Endodermal cell (in vitro differentiated cells): ENCODE results near the gene FAM163A. TPM values are rescaled to one million over a fixed set of nuclear protein-coding genes. Genes with fewer than 3 reads are reported as not detected.

Source experiments
- DNase-seq: peaks from one replicate; pipeline ENCODE4 v3.0.0-alpha.2; 2017
- H3K27ac ChIP-seq: 2 replicates; pipeline ENCODE4 v1.5.1; 2013; ENCODE audit warnings: mild to moderate bottlenecking, low read depth, low read length, moderate library complexity
- H3K27me3 ChIP-seq: 2 replicates; pipeline ENCODE4 v1.6.1; 2013; ENCODE audit warnings: mild to moderate bottlenecking, low read length, moderate library complexity; ENCODE audit not compliant: insufficient read depth, control insufficient read depth, poor library complexity, severe bottlenecking
- H3K36me3 ChIP-seq: 2 replicates; pipeline ENCODE4 v1.7.0; 2013; ENCODE audit warnings: mild to moderate bottlenecking, low read length, moderate library complexity; ENCODE audit not compliant: control insufficient read depth, insufficient read depth
- H3K4me1 ChIP-seq: one replicate; pipeline ENCODE4 v1.7.0; 2013; ENCODE audit warnings: low read length; ENCODE audit not compliant: control insufficient read depth, insufficient read depth
- H3K4me3 ChIP-seq: 2 replicates; pipeline ENCODE4 v1.5.1; 2013; ENCODE audit warnings: mild to moderate bottlenecking, low read length, moderate library complexity
- H3K9ac ChIP-seq: 2 replicates; pipeline ENCODE4 v1.6.1; 2013; ENCODE audit warnings: mild to moderate bottlenecking, low read length, moderate library complexity; ENCODE audit not compliant: poor library complexity, severe bottlenecking; ENCODE audit errors: extremely low read depth
- H3K9me3 ChIP-seq: 2 replicates; pipeline ENCODE4 v1.6.1; 2013; ENCODE audit warnings: mild to moderate bottlenecking, low read length, moderate library complexity; ENCODE audit not compliant: control insufficient read depth
- H3K27ac Mint-ChIP-seq: 2 replicates; pipeline ENCODE4 v1.8.0; 2020; ENCODE audit warnings: mixed read lengths
- H3K27me3 Mint-ChIP-seq: 2 replicates; pipeline ENCODE4 v1.8.0; 2021; ENCODE audit warnings: mild to moderate bottlenecking, mixed read lengths; ENCODE audit not compliant: insufficient read depth
- H3K36me3 Mint-ChIP-seq: 2 replicates; pipeline ENCODE4 v1.8.0; 2020; ENCODE audit warnings: low read depth, mixed read lengths
- H3K4me1 Mint-ChIP-seq: 2 replicates; pipeline ENCODE4 v1.8.0; 2020; ENCODE audit warnings: mixed read lengths
- H3K4me3 Mint-ChIP-seq: 2 replicates; pipeline ENCODE4 v1.8.0; 2020; ENCODE audit warnings: mild to moderate bottlenecking, moderate library complexity, mixed read lengths
- H3K9me3 Mint-ChIP-seq: 2 replicates; pipeline ENCODE4 v1.8.0; 2020; ENCODE audit warnings: mild to moderate bottlenecking, mixed read lengths
- WGBS, 2 experiments: methylation state at CpG; one replicate each; pipeline versions ENCODE4 v1.1.5 to v1.1.7; 2013; ENCODE audit warnings: missing lambda C conversion rate in 2 of 2, mixed read lengths in 1 of 2; ENCODE audit not compliant: insufficient coverage in 1 of 2, insufficient read length in 1 of 2; 5-methylcytosine and 5-hydroxymethylcytosine counted together
- total RNA-seq, 2 donors: library from RNA; stranded (reverse); fragmentation: NEBNext Ultra II Directional in 1 of 2; extraction: Animal tissue kit (Norgen Biotek cat#: 25700) in 1 of 2; gene quantifications; 2 replicates in 1 of 2; 3 replicates in 1 of 2; pipeline ENCODE4 v1.2.1, GENCODE V29; 2021
- TF ChIP-seq, protein P1 (sequence below): fragments of 200-600 bp; sonication (generic); conservative IDR thresholded peaks from 2 replicates; pipeline ENCODE4 v1.5.0; 2021; ENCODE audit warnings: antibody characterized with exemption, mild to moderate bottlenecking

Gene FAM163A
- total RNA-seq, 2 donors from 2014 or later = not detected

DNA sequence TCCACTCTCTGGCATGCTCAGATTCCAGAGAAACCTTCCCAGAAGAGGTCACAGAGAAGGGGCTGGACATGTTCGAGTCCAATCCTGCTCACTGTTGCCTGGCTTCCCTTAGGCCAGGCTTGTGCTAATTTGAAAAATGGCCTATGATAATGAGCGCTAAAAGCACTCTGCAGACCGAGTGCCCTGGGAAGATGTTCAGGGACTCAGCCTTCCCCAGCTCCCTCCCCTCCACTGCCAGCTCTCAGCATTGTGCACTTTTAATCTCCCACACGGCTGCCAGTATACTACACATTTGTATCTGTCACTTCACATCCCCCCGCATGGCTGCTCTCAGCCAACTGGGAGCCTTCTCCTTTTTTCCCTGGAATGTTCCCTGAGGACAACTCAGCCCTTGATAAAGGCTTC, 24.1 kb downstream of the FAM163A start:
- H3K4me3 ChIP-seq = no peak overlapping the region
- no peaks in the 10 kb centered on the region for H3K36me3 Mint-ChIP-seq
- H3K9ac ChIP-seq = no peak overlapping the region
- H3K27ac Mint-ChIP-seq = no peak overlapping the region
- H3K27ac ChIP-seq = peak overlapping the region; percentile 29
- H3K9me3 ChIP-seq = no peaks in the 10 kb centered on the region
- H3K9me3 Mint-ChIP-seq = peaks cover 6% of the 10 kb centered on the region
- H3K4me3 Mint-ChIP-seq = no peak overlapping the region
- no peaks in the 10 kb centered on the region for H3K4me1 ChIP-seq
- TF ChIP-seq, protein P1, sequence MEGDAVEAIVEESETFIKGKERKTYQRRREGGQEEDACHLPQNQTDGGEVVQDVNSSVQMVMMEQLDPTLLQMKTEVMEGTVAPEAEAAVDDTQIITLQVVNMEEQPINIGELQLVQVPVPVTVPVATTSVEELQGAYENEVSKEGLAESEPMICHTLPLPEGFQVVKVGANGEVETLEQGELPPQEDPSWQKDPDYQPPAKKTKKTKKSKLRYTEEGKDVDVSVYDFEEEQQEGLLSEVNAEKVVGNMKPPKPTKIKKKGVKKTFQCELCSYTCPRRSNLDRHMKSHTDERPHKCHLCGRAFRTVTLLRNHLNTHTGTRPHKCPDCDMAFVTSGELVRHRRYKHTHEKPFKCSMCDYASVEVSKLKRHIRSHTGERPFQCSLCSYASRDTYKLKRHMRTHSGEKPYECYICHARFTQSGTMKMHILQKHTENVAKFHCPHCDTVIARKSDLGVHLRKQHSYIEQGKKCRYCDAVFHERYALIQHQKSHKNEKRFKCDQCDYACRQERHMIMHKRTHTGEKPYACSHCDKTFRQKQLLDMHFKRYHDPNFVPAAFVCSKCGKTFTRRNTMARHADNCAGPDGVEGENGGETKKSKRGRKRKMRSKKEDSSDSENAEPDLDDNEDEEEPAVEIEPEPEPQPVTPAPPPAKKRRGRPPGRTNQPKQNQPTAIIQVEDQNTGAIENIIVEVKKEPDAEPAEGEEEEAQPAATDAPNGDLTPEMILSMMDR = no peak
- H3K36me3 ChIP-seq = no peaks in the 10 kb centered on the region
- no peaks in the 10 kb centered on the region for H3K27me3 ChIP-seq
- 80 to 87% methylated on average over 4 to 5 of the region's 5 CpGs for WGBS, 2 experiments
- no peaks in the 10 kb centered on the region for H3K4me1 Mint-ChIP-seq
- DNase-seq = peak; percentile 38
- H3K27me3 Mint-ChIP-seq = no peaks in the 10 kb centered on the region

DNA sequence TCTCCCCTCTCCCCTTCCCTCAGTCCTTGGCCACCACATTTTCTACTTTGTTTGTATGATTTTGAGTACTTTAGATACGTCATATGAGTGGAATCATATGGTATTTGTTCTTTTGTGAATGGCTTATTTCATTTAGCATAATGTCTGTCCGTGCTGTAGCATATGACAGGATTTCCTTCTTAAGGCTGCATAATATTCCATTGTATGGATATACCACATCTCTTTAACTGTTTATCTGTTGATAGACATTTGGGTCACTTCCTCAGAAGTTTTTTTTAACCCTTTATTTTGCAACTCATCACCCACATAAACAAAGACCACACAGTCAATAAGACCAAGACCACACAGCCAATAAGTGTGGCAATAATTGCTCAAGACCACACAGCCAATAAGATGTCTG, 24.9 kb downstream of the FAM163A start:
- H3K4me1 Mint-ChIP-seq = no peaks in the 10 kb centered on the region
- Histone ChIP-seq H3K27ac (no peak overlapping the region), H3K9me3 (no peaks in the 10 kb centered on the region), H3K9ac (no peak overlapping the region), H3K36me3 (no peaks in the 10 kb centered on the region), H3K27me3 (no peaks in the 10 kb centered on the region), H3K4me1 (no peaks in the 10 kb centered on the region), H3K4me3 (no peak overlapping the region)
- WGBS, 2 experiments = 86 to 100% methylated on average over 1 to 2 of the region's 2 CpGs
- H3K36me3 Mint-ChIP-seq = no peaks in the 10 kb centered on the region
- no peaks in the 10 kb centered on the region for H3K27me3 Mint-ChIP-seq
- H3K4me3 Mint-ChIP-seq = no peak overlapping the region
- H3K9me3 Mint-ChIP-seq = peaks cover 6% of the 10 kb centered on the region
- TF ChIP-seq, protein P1 = no peak
- H3K27ac Mint-ChIP-seq = no peak overlapping the region
- no peak for DNase-seq

DNA sequence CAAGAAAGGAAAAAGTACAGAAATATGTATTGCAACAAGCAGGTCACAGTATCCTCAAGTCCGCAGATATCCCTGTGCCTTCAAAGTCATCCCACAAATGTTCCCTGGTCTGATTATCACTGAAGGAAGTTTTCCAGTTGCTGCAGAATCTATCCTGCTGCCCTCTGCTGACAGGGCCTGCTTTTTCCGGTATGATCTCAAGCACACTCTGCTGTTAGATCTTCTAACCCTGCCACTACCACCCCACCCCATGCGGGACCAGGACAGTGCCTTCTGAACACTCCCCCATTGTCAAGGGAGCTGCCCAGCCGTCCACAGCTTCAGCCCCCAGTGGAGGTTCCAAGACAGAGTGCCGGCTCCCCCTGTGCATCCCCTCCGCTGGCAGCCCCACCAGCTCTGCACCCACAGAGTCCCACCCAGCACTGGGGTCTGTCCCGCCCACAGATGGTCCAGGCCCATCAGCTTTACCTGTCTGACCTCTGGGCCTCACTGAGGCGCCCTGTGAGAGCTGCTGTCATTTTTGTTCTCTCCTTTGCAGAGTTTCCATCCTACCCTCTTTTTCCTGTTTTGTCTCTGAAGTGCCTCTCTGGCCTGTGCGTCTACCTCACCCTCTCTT, 27.9 kb downstream of the FAM163A start:
- Histone ChIP-seq H3K36me3 (no peaks in the 10 kb centered on the region), H3K9ac (no peak overlapping the region), H3K4me3 (no peak overlapping the region), H3K27me3 (no peaks in the 10 kb centered on the region), H3K9me3 (no peaks in the 10 kb centered on the region), H3K27ac (no peak overlapping the region), H3K4me1 (no peaks in the 10 kb centered on the region)
- H3K36me3 Mint-ChIP-seq = no peaks in the 10 kb centered on the region
- 81 to 86% methylated on average over 4 to 9 of the region's 9 CpGs for WGBS, 2 experiments
- no peaks in the 10 kb centered on the region for H3K4me1 Mint-ChIP-seq
- no peaks in the 10 kb centered on the region for H3K27me3 Mint-ChIP-seq
- TF ChIP-seq, protein P1 = peak; percentile 57
- H3K4me3 Mint-ChIP-seq = no peak overlapping the region
- H3K27ac Mint-ChIP-seq = no peak overlapping the region
- H3K9me3 Mint-ChIP-seq = peaks cover 6% of the 10 kb centered on the region
- DNase-seq = no peak
